Measurements from ENCODE around the gene ST6GAL1. TPM values are rescaled to one million over a fixed set of nuclear protein-coding genes. Genes with fewer than 3 reads are reported as not detected.

The ST6GAL1 gene
- total and polyA plus RNA-seq, 11 donors = 19.4 to 120 (median 69.9) TPM

- no peaks in the 10 kb centered on the region for H3K36me3 ChIP-seq
- peaks cover 0 to 15% (median 0%) of the 10 kb centered on the region in 12 donors for H3K4me1 ChIP-seq
- H3K4me3 ChIP-seq = peak overlapping the region in 1 of 12 donors; percentile 17
- H3K27ac ChIP-seq = peak overlapping the region in 1 of 12 donors; percentile 78
- TF ChIP-seq POLR2A (IDR thresholded peaks at IDR 0.05) (no peak), CTCF (IDR thresholded peaks at IDR 0.05) (no peak)
- H3K27me3 ChIP-seq = no peaks in the 10 kb centered on the region
- peak in 2 of 5 donors; percentile 28 to 73 for DNase-seq
- ATAC-seq = no peak
- H3K9me3 ChIP-seq = peaks cover 0 to 8% (median 0%) of the 10 kb centered on the region in 12 donors
- WGBS, 4 donors = 56 to 67% (median 65%) methylated on average over 10 to 17 of the region's 17 CpGs
- intact Hi-C loops (cut with DNase I) = no loop called here
Measured at GRCh38 chr3:186909078-186909853, 21.1 kb upstream of the ST6GAL1 start.

DNA sequence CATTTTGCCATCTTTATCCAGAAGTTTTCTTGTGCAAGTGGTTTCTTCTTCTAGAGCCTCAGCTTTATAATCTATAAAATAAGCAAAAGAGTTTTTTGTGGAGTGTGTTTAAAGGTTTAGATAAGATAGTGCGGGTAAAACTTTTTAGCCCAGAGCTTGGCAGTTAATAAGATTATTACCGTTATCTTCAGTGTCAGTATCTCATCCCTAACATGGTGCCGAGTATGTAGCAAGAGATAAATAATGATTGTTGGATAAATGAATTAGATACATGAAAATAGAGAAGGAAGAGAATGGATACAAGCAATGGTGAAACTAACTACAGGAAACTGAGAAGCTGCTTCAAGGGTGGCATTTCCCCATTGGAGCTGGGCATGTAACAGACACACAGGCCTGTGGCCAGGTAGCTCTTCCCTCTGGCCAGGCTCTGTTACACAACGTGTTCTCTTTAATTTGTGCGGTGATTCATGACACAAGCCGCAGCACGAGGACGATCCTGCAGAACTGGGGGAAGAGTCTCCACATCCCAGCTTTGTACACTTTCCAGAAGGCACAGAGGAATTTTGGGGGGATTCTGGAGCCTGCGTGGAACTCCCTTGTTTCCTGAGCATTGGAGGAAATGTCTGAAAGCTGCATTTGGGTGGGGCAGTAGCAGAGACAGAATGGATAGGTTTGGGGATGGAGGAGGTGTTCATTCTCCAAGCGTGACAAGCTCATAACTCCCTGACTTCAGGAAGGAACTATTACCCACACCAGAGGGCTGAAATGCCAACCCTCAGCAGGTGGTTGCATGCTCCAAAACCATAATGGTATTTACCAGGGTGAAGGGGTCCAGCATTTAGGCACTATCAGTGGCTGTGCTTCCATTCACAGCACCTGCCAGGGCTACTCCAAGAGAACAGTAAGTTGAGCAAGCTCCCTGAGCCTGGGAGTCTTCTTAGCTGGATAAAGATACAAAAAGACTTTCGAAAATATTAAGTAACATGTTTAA is 14.2 kb upstream of the ST6GAL1 start:
- ATAC-seq = peak in 3 of 4 donors; percentile 36 to 64 (median 48)
- no peaks in the 10 kb centered on the region for H3K27me3 ChIP-seq
- H3K27ac ChIP-seq = no peak overlapping the region
- 56 to 67% (median 58%) methylated on average over 11 of the region's 11 CpGs for WGBS, 4 donors
- intact Hi-C loops (cut with DNase I) = no loop called here
- H3K36me3 ChIP-seq = no peaks in the 10 kb centered on the region
- no peak for DNase-seq
- TF ChIP-seq CTCF (IDR thresholded peaks at IDR 0.05) (no peak), POLR2A (IDR thresholded peaks at IDR 0.05) (no peak)
- no peak overlapping the region for H3K4me3 ChIP-seq
- peaks cover 0 to 9% (median 0%) of the 10 kb centered on the region in 12 donors for H3K4me1 ChIP-seq
- H3K9me3 ChIP-seq = no peaks in the 10 kb centered on the region

- H3K27ac ChIP-seq = no peak overlapping the region
- H3K27me3 ChIP-seq = no peaks in the 10 kb centered on the region
- intact Hi-C loops (cut with DNase I) = no loop called here
- ATAC-seq (no peak), DNase-seq (no peak)
- H3K9me3 ChIP-seq = no peaks in the 10 kb centered on the region
- no peak overlapping the region for H3K4me3 ChIP-seq
- no peaks in the 10 kb centered on the region for H3K36me3 ChIP-seq
- H3K4me1 ChIP-seq = peaks cover 0 to 9% (median 0%) of the 10 kb centered on the region in 12 donors
- TF ChIP-seq CTCF (IDR thresholded peaks at IDR 0.05) (no peak), POLR2A (IDR thresholded peaks at IDR 0.05) (no peak)
- 81 to 88% (median 85%) methylated on average over 4 of the region's 4 CpGs for WGBS, 4 donors
Measured at GRCh38 chr3:186917512-186918312, 12.6 kb upstream of the ST6GAL1 start.

All from heart left ventricle (tissue), 16 donors.